NB4 (cell line): ENCODE results near the gene SGMS1.

Source experiments
- CTCF ChIP-seq: IDR thresholded peaks from one replicate; pipeline ENCODE4 v1.5.1; 2012; ENCODE audit warnings: low read depth, low read length
- MAX ChIP-seq: IDR thresholded peaks from 2 replicates; pipeline ENCODE4 v1.6.1; 2011; ENCODE audit warnings: low read depth, low read length
- MYC ChIP-seq: IDR thresholded peaks from 2 replicates; pipeline ENCODE4 v1.6.1; 2011; ENCODE audit warnings: low read depth, low read length
- POLR2A ChIP-seq: IDR thresholded peaks from 2 replicates; pipeline ENCODE4 v1.6.1; 2011; ENCODE audit warnings: mild to moderate bottlenecking; ENCODE audit not compliant: insufficient read length; ENCODE audit errors: extremely low read depth

GRCh38 chr10:50464004-50464409 lies 159.7 kb downstream of the SGMS1 start:
- TF ChIP-seq CTCF, result no peak
- TF ChIP-seq POLR2A, result no peak
- no peak for TF ChIP-seq MYC
- TF ChIP-seq MAX, result no peak
